Renal pelvis (tissue), 12 donors: ENCODE measurements around the gene ACBD3. TPM values are rescaled to one million over a fixed set of nuclear protein-coding genes. Genes with fewer than 3 reads are reported as not detected.

ENCODE experiments used
- DNase-seq: peaks from one replicate; pipeline ENCODE4 v3.0.0-alpha.2; 2013
- long read RNA-seq, 16 experiments: transcript quantifications; one replicate each; lab custom pipeline, GENCODE V29; 2026
- polyA plus RNA-seq, 3 donors: library from polyadenylated mRNA; unstranded; fragments of 120-200 nt; gene quantifications; one replicate each; pipeline ENCODE4 v1.2.1, GENCODE V29; 2013; ENCODE audit not compliant: insufficient read length in 3 of 3

Gene ACBD3
- 10 to 100 TPM; 42.9 to 57.0 (median 55.0) TPM for polyA plus RNA-seq
- long read RNA-seq, donor 1, transcript ACBD3-201 (8 exons, 3,573 nt) = major isoform, 10 of 20 reads
- long read RNA-seq, donor 1, partial matches to known transcripts = 10 of 20 reads
- long read RNA-seq, donor 1, other reads (novel, unspliced or antisense) = 0 of 20 reads
- long read RNA-seq, donor 2, transcript ACBD3-201 (8 exons, 3,573 nt) = major isoform, 10 of 10 reads
- long read RNA-seq, donor 2, partial matches to known transcripts = 0 of 10 reads
- long read RNA-seq, donor 2, other reads (novel, unspliced or antisense) = 0 of 10 reads
- long read RNA-seq, donor 3, transcript ACBD3-201 (8 exons, 3,573 nt) = major isoform, 7 of 19 reads
- long read RNA-seq, donor 3, partial matches to known transcripts = 12 of 19 reads
- long read RNA-seq, donor 3, other reads (novel, unspliced or antisense) = 0 of 19 reads
- long read RNA-seq, donor 4, partial matches to known transcripts = 5 of 9 reads
- long read RNA-seq, donor 4, other reads (novel, unspliced or antisense) = 0 of 9 reads
- long read RNA-seq, donor 5, partial matches to known transcripts = 21 of 24 reads
- long read RNA-seq, donor 5, other reads (novel, unspliced or antisense) = 0 of 24 reads
- long read RNA-seq, donor 6, transcript ACBD3-201 (8 exons, 3,573 nt) = major isoform, 13 of 32 reads
- long read RNA-seq, donor 6, partial matches to known transcripts = 19 of 32 reads
- long read RNA-seq, donor 6, other reads (novel, unspliced or antisense) = 0 of 32 reads
- long read RNA-seq, donor 7, transcript ACBD3-201 (8 exons, 3,573 nt) = major isoform, 5 of 32 reads
- long read RNA-seq, donor 7, partial matches to known transcripts = 27 of 32 reads
- long read RNA-seq, donor 7, other reads (novel, unspliced or antisense) = 0 of 32 reads
- long read RNA-seq, donor 8, partial matches to known transcripts = 7 of 10 reads
- long read RNA-seq, donor 8, other reads (novel, unspliced or antisense) = 0 of 10 reads
- long read RNA-seq, donor 9, transcript ACBD3-201 (8 exons, 3,573 nt) = major isoform, 8 of 18 reads
- long read RNA-seq, donor 9, partial matches to known transcripts = 10 of 18 reads
- long read RNA-seq, donor 9, other reads (novel, unspliced or antisense) = 0 of 18 reads
- long read RNA-seq, donor 10, transcript ACBD3-201 (8 exons, 3,573 nt) = major isoform, 5 of 27 reads
- long read RNA-seq, donor 10, partial matches to known transcripts = 22 of 27 reads
- long read RNA-seq, donor 10, other reads (novel, unspliced or antisense) = 0 of 27 reads
- long read RNA-seq, donor 11, partial matches to known transcripts = 16 of 17 reads
- long read RNA-seq, donor 11, other reads (novel, unspliced or antisense) = 0 of 17 reads
- long read RNA-seq, donor 12, transcript ACBD3-201 (8 exons, 3,573 nt) = major isoform, 12 of 36 reads
- long read RNA-seq, donor 12, partial matches to known transcripts = 24 of 36 reads
- long read RNA-seq, donor 12, other reads (novel, unspliced or antisense) = 0 of 36 reads
- long read RNA-seq, donor 13, partial matches to known transcripts = 9 of 12 reads
- long read RNA-seq, donor 13, other reads (novel, unspliced or antisense) = 0 of 12 reads
- long read RNA-seq, donor 14 = 0 reads
- long read RNA-seq, donor 15, transcript ACBD3-201 (8 exons, 3,573 nt) = major isoform, 18 of 51 reads
- long read RNA-seq, donor 15, partial matches to known transcripts = 33 of 51 reads
- long read RNA-seq, donor 15, other reads (novel, unspliced or antisense) = 0 of 51 reads
- long read RNA-seq, donor 16, transcript ACBD3-201 (8 exons, 3,573 nt) = major isoform, 6 of 13 reads
- long read RNA-seq, donor 16, partial matches to known transcripts = 7 of 13 reads
- long read RNA-seq, donor 16, other reads (novel, unspliced or antisense) = 0 of 13 reads

- DNase-seq = peak; percentile 93
These were observed at the start of gene ACBD3 for GRCh38 chr1:226186124-226187018. ACBD3 (minus strand) TSS chr1:226186741; CDS start chr1:226186675, 66 bp downstream.

GRCh38 chr1:226233806-226234205 is 47.3 kb upstream of the ACBD3 start:
- DNase-seq = no peak

DNA sequence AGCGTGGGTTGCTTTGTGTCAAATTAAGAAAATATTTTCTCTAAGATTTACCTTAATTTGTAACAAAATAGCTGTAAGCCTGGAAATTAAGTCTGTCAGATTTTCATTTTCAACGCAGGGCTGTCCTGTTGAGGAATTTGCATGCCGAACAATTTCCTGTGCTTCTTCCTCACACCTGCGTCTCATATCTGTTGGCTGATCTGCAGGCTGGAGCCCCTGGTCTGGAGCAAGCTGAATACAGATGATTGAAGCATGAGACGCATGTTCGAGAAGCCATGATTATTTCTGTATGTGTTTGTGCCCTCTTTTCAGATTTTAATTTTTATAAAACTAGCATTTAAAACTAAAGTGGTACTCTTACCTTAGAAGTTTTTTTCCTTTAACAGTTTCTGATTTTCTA is 46.8 kb upstream of the ACBD3 start:
- no peak for DNase-seq

- DNase-seq = no peak
These were observed 40.1 kb upstream of the ACBD3 start for GRCh38 chr1:226226601-226227000.

DNA sequence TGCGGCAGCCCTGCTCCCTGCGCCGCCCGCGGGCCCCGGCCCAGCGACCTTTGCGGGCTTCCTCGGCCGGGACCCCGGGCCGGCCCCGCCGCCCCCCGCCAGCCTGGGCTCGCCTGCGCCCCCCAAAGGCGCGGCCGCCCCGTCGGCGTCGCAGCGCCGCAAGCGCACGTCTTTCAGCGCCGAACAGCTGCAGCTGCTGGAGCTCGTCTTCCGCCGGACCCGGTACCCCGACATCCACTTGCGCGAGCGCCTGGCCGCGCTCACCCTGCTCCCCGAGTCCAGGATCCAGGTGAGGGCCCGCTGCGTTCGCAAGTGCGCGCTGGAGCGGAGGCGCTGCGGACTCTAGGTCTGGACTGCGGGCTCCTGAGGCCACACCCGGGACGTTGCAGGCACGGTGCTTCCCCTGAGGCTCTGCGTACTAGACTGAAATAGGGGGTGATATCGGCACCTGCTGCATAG is 37.3 kb upstream of the ACBD3 start:
- peak; percentile 8 for DNase-seq

- DNase-seq = peak; percentile 9
These were observed 36.7 kb upstream of the ACBD3 start, which contains the start of gene MIXL1 for GRCh38 chr1:226223157-226223785. MIXL1 (plus strand) TSS chr1:226223664; CDS start chr1:226223682, 18 bp downstream.

DNA sequence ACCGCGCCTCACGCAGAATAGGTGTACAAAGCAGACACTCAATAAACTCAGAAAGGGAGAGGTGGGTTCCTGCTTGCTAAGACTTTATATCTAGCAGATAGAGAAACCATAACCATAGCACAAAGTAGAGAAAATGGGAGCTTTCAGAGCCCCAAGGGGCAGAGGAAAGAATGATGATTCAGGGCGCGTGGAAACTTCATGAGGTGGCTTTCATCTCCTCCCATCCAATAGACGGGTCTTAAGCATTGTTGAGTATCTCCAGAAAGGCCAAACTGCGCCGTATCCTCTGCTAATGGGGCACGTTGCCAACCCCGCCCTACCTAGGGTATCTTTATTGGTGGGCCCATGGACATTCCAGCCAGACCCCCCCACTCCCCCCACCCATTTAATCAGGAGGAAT is 36.1 kb upstream of the ACBD3 start:
- no peak for DNase-seq

- no peak for DNase-seq
These were observed 34.1 kb upstream of the ACBD3 start for GRCh38 chr1:226220473-226221189.

- no peak for DNase-seq
These were observed 30.7 kb upstream of the ACBD3 start for GRCh38 chr1:226217273-226217672.

GRCh38 chr1:226216056-226216455 is 29.5 kb upstream of the ACBD3 start:
- no peak for DNase-seq

DNA sequence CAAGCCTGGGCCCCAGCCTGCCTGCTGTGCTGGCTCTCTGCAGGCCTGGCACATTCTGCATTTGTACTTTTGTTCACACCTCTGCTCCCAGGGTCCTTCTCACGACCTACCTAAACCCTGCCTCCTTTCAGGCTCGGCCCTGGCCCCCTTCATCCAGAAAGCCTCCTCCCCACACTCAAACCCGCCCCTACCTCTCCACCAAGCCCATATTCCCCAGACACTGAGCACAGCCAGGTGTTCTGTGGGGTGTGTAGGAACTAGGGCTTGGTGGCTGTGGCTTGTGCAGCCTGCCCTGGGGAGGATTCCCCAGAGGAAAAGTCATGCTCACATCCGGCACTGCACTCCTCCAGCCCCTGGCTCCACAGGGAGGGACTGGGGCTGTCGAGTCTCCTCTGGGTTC is 28.7 kb upstream of the ACBD3 start:
- no peak for DNase-seq

GRCh38 chr1:226212545-226212944 is 26.0 kb upstream of the ACBD3 start:
- no peak for DNase-seq

DNA sequence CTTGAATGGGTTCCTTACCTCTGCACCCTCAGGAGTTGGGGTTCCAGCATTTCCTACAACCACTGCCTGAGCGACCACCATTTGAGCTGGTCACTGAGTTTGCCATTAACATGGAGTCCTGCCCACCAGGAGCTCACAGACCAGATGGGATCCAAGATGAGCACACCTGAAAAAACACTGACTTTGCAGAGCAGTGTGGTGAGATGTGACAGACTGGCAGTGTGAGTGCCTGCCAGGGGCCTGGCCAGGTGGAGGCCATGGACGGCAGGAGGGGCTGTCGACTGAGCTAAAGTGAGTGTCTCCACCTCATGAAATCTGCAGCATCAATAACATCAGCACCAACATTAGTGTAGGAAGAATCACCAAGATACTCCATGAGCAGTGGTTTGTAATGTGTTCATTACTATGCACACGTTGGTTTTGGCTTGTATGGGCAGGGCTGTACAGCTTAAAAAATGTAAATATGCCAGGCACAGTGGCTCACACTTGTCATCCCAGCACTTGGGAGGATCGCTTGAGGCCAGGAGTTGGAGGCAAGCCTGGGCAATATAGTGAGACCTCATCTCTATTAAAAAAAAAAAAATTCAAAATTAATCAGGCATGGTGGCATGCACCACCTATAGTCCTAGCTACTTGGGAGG is 24.8 kb upstream of the ACBD3 start:
- no peak for DNase-seq

DNA sequence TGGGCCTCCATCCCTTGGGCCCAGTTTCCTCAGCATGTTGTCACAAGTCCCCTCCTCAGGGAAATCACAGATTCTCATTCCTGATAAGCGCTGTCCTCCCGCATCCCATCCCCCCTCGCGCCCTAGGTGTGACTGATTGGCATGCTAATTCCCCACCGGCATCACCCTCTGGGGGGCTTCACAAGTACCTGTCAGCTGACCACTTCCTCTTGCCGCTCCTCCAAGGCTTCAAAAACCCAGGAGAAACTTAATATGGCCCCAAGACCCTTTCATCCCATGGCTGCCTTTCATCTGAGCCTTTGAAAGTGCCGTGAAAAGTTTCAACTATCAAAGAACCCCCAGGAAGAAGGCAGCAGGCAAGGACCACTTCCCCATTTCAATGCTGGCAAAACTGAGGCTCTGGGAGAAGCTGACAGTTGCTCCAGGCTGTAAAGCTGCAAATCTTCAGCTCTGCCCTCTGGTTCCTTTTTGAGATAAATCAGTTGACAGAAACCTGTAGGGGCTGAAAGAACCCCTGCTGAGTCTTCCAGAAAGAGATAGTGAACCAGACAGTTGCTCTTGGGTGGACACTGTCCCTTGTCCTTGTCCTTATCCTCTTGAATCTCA is 24.1 kb upstream of the ACBD3 start:
- no peak for DNase-seq

DNA sequence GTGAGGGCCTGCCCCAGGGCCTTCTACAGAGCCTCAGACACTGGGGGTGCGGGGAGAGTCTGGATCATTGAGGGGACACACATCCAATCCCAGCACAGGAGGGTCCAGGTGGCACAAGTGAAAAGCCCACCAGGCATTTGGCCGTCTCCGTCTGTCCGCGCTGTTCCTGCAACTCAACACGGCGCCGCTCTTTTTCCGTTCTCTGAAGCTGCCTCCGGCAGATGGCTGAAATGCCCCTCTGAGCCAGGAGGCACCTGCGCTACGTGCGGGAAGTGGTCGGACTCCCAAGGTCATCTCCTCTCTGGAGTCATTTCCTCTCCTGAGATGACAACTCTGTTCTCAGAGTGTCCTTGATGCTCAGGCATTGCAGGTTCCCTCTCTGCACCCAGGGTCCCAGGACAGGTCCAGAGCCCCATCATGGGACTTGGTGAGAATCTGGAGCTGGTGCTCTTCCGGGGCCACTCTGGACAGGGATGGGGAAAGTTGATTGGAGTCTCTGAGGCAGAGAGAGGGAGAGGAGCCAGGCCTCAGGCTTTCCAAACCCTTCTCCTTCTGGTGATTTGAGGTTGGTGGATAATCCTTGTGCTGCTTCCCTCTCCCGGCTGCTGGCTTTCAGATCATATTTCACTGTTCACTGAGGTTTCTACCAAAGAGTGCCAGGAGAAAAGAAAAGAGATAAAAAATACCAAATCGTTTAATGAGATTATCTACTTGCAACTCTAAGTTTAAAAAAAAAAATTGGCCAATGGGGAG is 22.9 kb upstream of the ACBD3 start:
- DNase-seq = no peak

DNA sequence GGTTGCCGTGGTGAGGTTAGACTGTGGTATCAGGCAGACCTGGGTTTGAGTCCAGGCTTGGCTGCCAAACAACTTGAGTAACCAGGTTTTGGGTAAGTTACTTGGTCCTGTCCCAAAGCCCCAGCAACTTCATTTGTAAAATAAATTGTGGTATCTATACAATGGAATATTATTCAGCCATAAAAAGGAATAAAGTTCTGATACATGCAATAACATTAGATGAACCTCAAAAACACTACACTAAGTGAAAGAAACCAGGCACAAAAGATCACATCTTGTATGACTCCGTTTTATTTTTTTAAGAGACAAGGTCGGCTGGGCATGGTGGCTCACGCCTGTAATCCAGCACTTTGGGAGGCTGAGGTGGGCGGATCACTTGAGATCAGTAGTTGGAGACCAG is 20.5 kb upstream of the ACBD3 start:
- DNase-seq = no peak
